ENCODE results near the gene ARNT2.

The ARNT2 gene

DNA sequence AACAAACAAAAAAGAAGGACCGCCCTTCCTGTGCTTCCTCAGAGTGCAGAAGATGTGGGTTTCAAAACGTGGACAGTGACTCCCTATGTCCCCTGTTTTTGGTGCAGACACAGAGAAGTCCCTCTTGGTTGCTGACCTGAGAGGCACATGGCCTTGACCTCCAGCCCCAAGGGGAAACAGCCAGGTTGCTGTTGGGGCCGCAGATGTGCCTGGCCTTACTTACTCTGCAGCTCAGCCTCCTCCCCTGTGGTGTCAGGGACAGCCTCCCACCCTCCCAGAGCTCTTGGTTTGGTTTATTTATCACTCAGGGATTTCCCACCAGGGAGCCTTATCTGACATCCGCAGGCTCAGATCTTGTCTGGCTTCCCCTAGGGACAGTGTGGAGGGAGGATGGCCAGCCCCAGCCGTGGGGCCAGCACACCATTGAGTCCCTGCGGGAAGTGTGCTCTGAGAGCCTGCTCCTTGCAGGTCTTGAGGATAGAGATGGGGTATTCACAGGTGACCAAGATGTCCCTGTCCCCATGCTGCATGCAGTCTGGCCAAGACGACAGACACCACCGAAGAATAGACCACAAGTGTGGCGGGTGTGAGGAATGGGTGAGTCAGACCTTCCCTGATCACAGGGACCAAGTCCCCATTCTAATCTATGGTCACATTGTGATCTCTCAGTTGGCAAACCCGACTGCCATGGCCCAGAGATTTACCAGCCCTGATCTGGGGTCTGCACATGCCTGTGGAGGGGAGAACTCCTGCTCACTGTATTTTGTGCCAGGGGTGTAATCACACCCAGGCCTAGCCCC, 156.6 kb downstream of the ARNT2 start:
- DNase-seq, result no peak

DNA sequence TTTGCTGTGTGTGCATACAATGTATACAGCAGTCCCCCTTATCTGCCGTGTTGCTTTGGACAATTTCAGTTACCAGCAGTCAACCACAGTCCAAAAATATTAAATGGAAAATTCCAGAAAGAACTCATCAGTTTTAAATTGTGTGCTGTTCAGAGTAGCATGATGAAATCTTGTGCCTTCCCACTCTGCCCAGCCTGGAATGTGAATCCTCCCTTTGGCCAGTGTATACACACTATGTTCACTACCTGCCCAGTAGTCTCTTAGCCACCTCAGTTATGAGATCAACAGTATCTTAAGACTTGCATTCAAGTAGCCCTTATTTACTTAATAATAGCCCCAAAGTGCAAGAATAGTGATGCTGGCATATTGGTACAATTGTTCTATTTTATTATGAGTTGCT, 157.3 kb downstream of the ARNT2 start:
- no peak for DNase-seq

DNA sequence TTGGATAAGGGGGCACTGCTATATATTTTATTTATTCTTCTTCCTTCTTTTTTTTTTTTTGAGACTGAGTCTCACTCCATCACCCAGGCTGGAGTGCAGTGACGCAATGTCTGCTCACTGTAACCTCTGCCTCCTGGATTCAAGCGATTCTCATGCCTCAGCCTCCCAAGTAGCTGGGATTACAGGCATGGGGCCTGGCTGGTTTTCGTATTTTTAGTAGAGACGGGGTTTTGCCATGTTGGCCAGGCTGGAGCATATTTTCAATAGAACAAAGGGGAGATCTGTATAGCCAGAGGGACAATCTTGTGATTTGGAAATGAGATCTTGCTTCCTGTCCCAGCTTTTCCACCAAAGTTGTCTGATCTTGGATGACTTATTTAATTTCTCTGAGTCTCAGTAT, 157.9 kb downstream of the ARNT2 start:
- DNase-seq, result no peak

DNA sequence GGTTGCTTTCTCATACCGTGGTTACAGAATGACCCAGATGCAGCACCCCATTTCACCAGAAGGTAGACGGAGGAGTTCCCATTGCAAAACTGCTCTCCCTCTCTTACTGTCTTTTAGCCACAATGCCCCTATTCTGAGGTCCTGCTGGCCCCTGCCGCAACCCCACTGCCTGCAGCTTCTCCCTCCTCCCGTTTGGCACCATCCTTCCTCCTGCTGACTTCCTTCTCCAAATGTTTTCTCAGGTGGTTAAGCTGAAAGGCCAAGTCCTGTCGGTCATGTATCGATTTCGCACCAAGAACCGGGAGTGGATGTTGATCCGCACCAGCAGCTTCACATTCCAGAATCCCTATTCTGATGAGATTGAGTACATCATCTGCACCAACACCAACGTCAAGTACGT, 158.7 kb downstream of the ARNT2 start:
- DNase-seq, result no peak

DNA sequence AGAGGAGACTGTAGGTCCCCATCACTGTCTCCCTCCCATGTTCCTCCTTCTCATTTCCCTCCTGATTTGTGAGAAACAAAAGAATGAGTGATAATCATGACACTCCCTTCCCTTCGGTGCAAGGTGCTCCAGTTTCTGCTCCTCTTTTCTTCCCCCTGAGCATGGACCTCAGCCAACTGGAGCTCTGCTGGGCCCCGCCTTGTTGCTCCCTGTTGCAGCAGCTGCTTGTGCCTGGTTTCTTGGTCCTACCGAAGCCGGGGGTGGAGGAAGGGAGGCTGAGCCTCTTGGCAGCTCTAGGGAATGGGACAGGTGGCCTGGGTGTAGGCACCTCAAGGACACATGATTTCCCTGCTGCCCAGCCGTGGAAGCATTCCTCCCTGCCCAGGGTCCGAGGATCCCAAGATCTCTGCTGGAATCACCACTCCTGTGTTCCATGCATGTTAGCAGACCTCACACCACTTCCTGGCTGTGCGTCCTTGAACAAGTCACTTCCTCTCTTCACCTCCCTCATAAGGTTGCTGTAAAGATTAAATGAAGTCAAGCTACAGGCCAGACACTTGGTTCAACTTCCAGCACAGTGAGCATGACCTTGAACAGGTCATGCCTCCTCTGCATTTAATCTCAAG, 159.3 kb downstream of the ARNT2 start:
- DNase-seq, result no peak

DNA sequence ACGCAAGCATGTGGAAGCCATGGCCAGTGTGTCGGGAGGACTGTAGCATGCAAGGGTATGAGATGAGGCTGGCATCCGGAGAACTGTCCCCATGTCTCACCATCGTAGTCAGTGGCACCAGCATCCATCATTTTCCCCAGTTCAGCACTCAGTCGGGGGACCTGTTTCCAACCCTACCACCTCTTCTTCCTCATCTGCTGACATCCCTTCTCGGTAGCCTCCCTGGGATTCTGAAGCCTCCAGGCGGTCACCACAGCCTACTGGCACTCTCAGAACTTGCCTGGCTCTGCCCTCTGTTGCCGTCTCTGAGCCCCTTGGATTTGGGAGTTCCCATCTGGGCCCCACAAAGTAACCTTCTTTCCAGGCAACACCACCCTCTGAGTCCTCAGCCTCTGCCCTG, 159.9 kb downstream of the ARNT2 start:
- DNase-seq, result no peak

DNA sequence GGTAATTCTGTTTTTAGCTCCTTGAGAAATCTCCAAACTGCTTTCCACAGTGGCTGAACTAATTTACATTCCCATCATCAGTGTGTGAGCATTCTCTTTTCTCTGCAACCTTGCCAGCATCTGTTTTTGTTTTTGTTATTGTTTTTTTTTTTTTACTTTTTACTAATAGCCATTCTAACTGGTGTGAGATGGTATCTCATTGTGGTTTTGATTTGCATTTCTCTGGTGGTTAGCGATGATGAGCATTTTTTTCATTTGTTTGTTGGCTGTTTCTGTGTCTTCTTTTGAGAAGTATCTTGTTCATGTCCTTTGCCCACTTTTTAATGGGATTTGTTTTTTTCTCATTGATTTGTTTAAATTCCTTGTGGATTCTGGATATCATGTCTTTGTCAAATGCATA, 161.2 kb downstream of the ARNT2 start:
- no peak for DNase-seq

DNA sequence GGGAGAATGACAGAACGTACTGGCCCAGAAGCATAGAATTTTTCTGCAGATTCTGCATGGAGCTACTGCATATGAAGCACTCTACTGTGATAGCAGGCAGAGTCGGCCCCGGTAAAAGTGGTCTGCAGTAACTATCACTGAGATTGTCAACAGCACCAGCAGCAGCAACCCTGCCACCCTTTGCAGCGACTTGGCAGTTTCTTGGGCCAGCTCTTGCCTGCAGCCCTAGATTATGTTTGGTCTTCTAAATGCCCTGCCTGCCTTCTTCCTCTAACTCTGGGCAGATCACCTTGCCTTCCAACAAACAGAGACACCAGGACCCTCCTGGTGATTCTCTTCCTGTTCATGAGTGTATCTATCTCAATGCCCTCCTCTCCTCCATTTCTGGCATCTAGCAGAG, 161.8 kb downstream of the ARNT2 start:
- no peak for DNase-seq

DNA sequence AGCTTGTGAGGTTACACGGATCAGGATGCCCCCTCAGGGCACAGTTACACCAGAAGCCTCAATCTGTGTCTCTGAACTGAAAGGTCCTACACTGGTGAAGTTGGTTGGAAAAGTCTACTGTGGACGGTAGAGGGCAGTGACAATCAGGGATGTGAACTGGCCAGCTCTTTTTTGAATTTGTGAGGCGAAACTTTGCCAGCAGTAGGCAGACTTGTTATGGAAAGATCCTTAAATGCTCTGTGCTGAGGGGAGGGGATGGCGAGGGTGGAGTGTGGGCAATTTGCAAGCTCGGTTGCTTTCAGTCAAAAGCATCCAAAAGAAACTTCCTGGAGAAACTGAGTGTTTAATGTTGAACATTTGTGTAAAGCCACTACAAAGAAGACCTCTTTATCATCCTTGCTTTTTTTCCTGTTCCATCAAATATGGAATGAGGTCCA, 163.6 kb downstream of the ARNT2 start:
- no peak for DNase-seq

DNA sequence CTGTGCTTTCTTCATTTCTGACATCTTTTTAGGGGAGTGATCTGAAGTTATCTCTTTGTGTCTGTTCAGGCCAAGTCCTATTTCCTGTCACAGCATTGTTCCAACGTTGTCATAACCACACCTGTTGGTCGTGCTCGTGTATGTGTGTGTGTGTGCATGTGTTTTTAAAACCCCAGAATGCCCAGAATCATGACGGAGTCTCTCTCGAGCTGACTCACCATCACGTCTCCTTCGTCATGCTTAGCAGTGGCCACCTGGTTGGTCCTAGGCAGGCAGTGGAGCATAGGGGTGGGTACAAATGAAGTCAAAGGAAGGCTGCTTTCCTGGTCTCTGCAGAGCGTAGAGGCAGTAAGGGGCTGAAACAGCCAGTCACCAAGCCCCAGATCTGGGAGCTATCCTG, 164.1 kb downstream of the ARNT2 start:
- no peak for DNase-seq

DNA sequence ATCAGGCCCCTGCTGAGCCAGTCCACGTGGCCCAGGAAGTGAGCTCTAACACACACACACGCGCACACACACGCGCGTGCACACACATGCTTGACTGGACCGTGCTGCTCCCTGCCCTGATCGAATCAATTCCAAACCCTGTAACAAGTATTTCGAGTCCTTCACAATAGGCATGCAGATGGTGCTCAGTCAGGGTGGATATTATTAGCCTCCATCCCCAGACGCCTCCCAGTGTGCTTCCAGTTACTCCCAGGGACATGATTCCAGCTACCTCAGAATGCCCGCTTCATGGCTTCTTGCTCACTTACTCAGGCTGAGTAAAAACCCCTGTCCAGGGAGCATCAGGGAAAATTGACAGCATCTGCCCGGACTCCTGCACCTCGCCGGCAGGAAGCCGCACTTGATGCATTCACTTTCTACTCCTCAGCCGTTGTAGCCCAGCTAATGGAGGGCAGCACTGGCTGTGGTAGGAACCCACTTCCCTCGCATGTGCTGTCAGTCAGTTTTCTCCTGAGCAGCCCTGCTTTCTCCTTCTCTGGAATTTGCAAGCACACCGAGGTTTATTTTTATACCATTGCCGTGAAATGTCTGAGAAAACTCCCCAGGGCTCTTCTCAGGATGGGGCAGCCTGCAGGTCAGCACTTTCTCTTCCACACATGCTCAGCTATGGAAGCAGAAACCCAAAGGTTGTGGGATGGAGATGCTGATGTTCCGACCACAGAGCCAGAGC, 164.9 kb downstream of the ARNT2 start:
- no peak for DNase-seq

DNA sequence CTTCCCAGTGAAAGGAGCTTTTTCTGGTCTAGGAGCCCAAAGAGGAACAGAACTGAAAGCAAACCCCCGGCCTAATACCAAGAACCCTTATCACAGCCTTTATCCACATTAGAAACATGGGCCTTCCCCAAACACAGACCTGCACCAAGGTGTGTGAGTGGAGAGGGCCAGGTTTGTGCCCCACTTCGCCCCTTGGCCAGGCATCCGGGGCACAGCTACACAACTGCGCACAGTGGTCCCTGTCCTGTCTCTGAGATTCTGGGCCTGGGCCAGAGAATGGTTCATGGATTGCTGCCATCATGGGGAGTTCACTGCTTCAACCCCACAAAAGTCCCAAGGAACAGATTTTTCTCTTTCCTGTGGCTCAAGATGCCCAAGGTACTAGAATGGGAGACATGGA, 165.5 kb downstream of the ARNT2 start:
- no peak for DNase-seq

DNA sequence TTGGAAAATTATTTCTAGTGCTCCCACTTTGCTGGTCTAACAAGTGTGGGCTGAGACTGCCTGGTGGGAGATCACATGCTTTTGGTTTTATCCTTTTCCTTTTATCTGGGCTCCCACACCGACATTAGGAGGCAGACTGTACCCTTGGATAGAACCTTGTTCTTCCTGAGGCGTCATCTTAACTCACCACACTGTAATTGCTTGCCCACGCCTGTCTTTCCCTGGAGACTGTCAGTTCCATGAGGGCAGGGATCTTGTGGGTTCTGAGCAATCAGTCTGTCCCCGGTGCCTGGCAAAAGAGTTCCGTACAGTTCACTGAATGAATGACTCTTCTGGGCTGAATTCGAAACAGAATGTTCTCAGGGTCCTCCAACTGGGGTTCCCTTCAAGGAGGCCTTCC, 166.4 kb downstream of the ARNT2 start:
- no peak for DNase-seq

DNA sequence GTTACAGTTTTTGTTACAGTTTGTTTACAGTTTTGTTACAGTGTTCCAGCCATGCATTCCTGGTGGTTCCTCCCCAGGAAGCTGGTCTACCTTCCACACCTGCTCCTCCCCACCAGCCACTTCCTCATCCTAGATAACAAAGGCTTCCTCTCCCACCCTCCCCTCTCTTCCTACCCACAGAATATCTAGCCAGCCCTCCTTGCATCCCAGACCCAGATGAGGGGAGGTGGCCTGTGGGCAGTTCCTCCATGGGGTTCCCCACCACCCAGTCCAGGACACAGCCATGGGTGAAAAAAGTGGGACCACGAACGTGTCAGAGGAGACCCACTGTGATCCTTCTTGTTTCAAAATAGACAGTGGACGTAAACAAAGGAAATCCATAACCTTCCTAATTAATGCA, 168.2 kb downstream of the ARNT2 start:
- DNase-seq, result no peak

DNA sequence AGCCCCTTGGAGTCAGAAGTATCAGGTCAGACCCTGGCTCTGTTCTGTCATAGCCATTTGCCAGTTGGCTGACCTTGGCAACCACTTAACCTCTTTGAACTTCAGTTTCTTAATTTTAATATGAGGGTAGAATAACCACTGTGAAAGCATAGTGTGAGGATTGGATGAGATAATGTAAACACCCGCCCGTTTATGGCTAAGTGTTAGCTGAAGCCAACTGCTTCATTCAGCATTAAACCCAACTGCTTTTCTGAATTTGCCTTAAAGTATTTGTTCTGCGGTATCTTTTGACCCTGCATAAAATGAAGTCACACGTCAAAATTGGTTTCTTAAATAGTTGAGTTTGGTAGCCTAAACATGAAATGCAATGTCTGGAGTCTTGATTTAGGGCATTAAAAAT, 169.4 kb downstream of the ARNT2 start:
- no peak for DNase-seq

DNA sequence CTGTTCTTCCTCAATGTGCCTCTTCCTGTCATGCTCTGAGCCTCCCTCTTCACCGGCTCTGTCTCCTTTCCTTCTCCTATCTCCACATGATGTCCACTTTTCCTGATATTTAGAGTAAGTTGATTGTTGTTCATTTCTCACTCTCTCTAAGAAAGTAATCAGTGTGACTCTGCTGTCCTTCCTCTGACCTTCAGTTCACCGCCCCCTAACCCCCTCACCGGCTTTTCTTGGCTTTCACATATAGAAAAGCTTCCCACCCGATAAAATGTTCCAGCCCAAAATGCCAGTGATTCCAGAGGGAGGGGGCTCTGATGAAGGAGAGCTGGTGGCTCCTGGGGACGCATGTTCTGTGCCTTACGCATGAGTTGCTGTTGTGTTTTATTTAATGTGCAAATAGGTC, 170.4 kb downstream of the ARNT2 start:
- DNase-seq, result no peak

DNA sequence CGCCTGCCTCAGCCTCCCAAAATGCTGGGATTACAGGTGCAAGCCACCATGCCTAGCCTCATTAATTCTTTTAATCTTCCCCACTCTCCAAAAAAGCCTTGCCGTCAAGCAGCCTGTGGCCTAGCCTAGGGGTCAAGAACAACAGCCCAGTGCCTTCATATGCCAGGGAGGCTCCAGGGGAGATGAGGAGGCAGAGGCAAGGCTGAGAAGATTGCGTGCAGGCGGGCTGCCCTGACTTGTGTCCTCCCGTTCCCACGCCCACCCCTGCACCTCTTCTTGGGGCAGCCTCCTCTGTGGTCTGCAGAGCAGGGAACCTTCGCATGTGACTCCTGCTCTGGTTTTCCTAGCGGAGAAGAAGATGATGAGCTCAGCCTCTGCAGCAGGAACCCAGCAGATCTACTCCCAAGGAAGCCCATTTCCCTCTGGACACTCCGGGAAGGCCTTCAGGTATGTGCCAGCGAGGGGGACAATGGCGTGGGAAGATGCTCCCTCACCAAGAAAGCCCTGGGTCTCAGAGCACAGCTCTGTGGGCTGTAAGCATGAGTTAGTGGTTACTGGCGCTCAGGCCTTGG, 172.4 kb downstream of the ARNT2 start:
- DNase-seq, result no peak

DNA sequence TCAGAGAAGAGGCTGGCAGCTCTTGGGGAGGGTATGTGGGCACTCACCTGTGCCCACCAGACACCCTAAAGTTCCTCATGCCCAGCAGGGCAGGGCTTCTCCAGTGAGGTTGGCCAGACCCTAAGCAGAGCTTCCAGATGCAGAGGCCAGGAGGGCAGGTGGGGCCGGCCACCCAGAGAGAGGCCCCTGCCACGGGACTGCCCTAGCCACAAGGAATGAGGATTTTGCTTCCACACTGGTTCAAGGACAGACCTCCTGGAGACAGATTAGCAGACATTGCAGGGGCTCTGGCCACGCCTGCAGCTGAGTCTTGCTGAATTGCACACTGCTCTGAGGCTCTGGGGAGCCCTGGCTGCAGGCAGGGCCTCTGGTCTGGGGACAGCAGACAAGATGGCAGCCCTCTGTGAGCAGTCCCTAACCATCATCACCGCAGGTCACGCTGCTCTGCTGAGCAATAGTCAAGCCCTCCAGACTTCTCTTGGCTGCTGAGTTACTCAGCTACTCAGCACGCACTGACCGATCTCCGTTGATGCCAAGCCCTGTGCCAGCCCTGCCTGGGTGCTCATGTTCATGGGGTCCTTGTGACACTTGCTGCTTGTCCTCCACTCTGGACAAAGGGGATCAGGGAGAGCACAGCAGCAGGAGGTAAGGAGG, 173.5 kb downstream of the ARNT2 start:
- no peak for DNase-seq

DNA sequence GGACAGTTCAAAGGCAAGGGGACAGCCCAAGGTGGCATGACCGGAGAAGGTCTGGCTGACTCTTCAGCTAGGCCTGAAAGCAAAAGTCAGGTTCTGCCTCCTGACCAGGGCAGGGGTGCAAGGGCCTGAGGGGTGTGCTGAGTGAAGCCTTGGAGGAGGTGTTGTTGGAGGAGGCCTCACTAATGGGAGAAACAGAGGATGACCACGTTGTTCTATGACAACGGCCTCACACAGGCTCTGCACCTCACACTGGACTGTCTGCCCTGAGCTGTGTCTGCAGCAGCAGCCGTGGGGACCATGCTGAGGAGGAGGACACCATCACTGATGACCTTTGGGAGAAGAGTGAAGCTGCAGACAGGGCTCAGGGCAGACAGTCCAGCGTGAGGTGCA, 174.0 kb downstream of the ARNT2 start:
- no peak for DNase-seq

DNA sequence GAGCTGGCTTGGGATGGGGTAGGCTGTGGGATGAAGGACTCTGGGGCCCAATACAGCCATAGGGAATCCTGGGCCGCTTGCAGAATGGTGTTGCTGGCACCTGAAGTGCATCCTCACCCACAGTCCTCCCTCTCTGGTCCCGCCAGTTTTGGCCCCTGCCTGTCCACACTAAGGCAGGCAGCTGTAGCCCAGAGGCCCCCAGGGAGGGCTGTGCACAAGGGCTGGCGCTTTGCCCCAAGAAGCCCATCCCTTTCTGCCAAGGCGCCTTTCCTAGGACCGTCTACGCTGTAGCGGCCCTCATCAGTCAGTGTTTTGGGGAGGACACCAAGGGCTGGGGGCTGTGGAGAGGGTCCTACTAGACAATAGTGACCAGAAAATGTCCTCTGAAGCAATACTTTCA, 174.7 kb downstream of the ARNT2 start:
- no peak for DNase-seq

DNA sequence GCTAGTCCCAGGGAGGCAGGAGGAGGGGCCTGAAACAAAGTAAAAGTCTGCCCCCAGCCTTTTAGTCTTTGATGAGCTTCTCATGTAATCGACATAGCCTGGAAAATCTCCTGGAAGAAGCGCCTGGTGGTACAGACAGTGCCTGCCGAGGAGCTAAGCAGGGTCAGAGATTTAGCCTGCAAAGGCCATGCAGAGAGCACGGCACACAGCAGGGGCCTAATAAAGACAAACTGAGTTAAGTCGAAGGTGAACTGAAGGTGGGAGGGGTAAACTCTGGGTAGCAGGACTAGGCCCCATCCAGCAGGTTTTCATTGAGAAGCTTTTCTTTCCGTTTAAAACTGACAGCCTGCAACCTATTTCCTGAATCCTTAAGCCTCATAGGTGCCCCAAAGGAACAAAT, 175.4 kb downstream of the ARNT2 start:
- DNase-seq, result no peak

DNA sequence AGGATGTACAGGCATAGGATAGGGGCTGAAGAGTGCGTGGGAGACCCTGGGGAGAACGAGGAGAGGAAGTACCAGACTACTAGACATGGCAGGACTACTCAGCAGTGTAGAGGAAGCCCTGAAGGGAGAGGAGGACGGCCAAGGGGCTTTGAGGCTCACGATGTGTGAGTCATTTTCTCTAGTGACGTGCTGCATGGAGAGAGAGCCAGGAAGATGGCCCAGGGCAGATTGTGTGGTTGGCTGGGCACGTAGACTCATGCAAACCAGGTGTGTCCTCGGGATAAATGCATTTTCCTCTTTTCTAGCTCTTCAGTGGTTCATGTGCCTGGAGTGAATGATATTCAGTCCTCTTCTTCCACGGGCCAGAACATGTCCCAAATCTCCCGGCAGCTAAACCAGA, 175.9 kb downstream of the ARNT2 start:
- no peak for DNase-seq

DNA sequence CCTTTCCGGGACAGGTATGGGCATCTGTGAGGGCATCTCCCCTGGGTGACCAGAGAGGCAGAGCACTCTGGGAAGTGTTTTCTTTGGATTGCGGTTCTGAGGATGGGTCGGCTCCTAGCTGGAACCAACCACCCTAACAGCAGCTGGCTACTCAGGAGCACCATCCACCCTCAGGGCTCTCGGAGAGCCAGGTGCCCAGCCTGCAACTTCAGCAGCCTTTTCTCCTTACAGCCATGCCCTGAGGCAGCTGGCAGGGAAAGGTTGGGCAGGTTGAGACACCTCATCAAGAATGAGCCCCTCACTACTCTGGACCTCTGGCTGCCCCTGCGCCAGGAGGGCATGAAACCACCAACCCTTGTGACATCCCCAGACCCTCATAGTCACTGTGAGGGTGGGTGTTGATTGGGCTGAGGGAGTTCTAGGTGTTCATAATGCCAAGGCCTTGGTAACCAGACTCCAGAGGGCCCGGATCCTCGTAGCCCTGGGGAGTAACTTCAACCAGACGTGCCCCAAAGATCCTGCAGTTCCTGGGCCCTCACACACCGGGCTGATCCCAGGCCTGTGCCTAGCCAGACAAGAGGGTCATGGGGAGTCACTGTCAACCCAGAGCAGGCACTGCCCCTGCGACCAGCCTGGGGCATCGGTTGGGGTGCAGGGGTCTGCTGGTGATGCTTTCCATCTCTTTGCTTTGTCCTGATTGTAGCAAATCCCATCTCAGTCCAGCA, 176.5 kb downstream of the ARNT2 start:
- DNase-seq, result no peak
